Fibroblast of lung (primary cell): ENCODE measurements around the gene TMEM272. TPM values are rescaled to one million over a fixed set of nuclear protein-coding genes. Genes with fewer than 3 reads are reported as not detected.

Experiments
- DNase-seq, 2 donors: peaks; one replicate each; pipeline versions ENCODE4 v3.0.0 to v3.0.0-alpha.2; 2010; ENCODE audit warnings: low read depth in 2 of 2
- H2AFZ ChIP-seq: 2 replicates; pipeline ENCODE4 v1.5.1; 2012; ENCODE audit warnings: low read length, control low read depth, inconsistent platforms
- H3K27ac ChIP-seq: 2 replicates; pipeline ENCODE4 v1.5.1; 2011; ENCODE audit warnings: low read length, control low read depth; ENCODE audit not compliant: insufficient read depth
- H3K27me3 ChIP-seq: 2 replicates; pipeline ENCODE4 v1.5.1; 2011; ENCODE audit warnings: mild to moderate bottlenecking, low read length; ENCODE audit not compliant: control insufficient read depth, insufficient read depth
- H3K36me3 ChIP-seq: 2 replicates; pipeline ENCODE4 v1.5.1; 2011; ENCODE audit warnings: low read length; ENCODE audit not compliant: control insufficient read depth, insufficient read depth
- H3K4me1 ChIP-seq: 2 replicates; pipeline ENCODE4 v1.5.1; 2011; ENCODE audit warnings: low read length; ENCODE audit not compliant: control insufficient read depth, insufficient read depth; ENCODE audit errors: extremely low read depth
- H3K4me2 ChIP-seq: 2 replicates; pipeline ENCODE4 v1.5.1; 2011; ENCODE audit warnings: low read length, control low read depth; ENCODE audit not compliant: insufficient read depth; ENCODE audit errors: extremely low read depth
- H3K4me3 ChIP-seq, 4 experiments: fragments of 200-600 bp in 1 of 4; sonication (generic) in 1 of 4; replicated peaks in 1 of 4; 2 replicates each; pipeline ENCODE4 v1.5.1; 2011 to 2016; ENCODE audit warnings: low read length in 4 of 4, low read depth in 3 of 4, mild to moderate bottlenecking in 3 of 4, control low read depth in 2 of 4, inconsistent platforms in 1 of 4, mixed read lengths in 1 of 4; ENCODE audit not compliant: insufficient read depth in 1 of 4; ENCODE audit errors: control extremely low read depth in 1 of 4
- H3K79me2 ChIP-seq: 2 replicates; pipeline ENCODE4 v1.5.1; 2012; ENCODE audit warnings: mild to moderate bottlenecking, low read length, inconsistent platforms; ENCODE audit not compliant: control insufficient read depth, insufficient read depth
- H3K9ac ChIP-seq: 2 replicates; pipeline ENCODE4 v1.5.1; 2011; ENCODE audit warnings: mild to moderate bottlenecking, low read length, control low read depth; ENCODE audit not compliant: insufficient read depth
- H3K9me3 ChIP-seq: 2 replicates; pipeline ENCODE4 v1.5.1; 2012; ENCODE audit warnings: low read depth, low read length; ENCODE audit not compliant: control insufficient read depth, insufficient read depth
- H4K20me1 ChIP-seq: 2 replicates; pipeline ENCODE4 v1.5.1; 2011; ENCODE audit warnings: low read length; ENCODE audit not compliant: control insufficient read depth, insufficient read depth; ENCODE audit errors: extremely low read depth
- CTCF ChIP-seq, 2 donors: IDR thresholded peaks in 1 of 2; conservative IDR thresholded peaks in 1 of 2; 1 replicate in 1 of 2; 2 replicates in 1 of 2; pipeline ENCODE4 v1.5.1; 2011 to 2012; ENCODE audit warnings: low read length in 2 of 2, control low read depth in 1 of 2, inconsistent platforms in 1 of 2, low read depth in 1 of 2, mild to moderate bottlenecking in 1 of 2
- EZH2 ChIP-seq: IDR thresholded peaks from 2 replicates; pipeline ENCODE4 v1.5.1; 2012; ENCODE audit warnings: low read length, control low read depth, mild to moderate bottlenecking; ENCODE audit errors: missing control alignments
- polyA plus RNA-seq, 2 donors: library from polyadenylated mRNA; depleted of rRNA in 1 of 2; stranded (reverse) in 1 of 2; unstranded in 1 of 2; fragments of >200 nt; gene quantifications; 2 replicates each; pipeline ENCODE4 v1.2.1, GENCODE V29; 2011 to 2012; ENCODE audit warnings: missing spikeins in 1 of 2
- total RNA-seq: library from RNA; depleted of rRNA; stranded (reverse); fragments of >200 nt; gene quantifications from 2 replicates; pipeline ENCODE4 v1.2.1, GENCODE V29; 2014

TMEM272 gene
- total and polyA plus RNA-seq, 2 donors (not counting 1 experiment from before 2014, with no cell fraction given) = not detected

GRCh38 chr13:51773515-51773914 is 71.5 kb downstream of the TMEM272 start:
- Histone ChIP-seq H3K9ac (no peak overlapping the region), H3K36me3 (no peaks in the 10 kb centered on the region), H3K4me2 (no peak overlapping the region), H3K27ac (no peak overlapping the region), H4K20me1 (no peaks in the 10 kb centered on the region), H3K79me2 (no peaks in the 10 kb centered on the region), H2AFZ (no peak overlapping the region), H3K4me1 (no peaks in the 10 kb centered on the region), H3K27me3 (no peaks in the 10 kb centered on the region), H3K9me3 (no peaks in the 10 kb centered on the region), H3K4me3 (no peak overlapping the region)
- no peak for DNase-seq
- TF ChIP-seq CTCF (conservative IDR thresholded peaks at IDR 0.05 in 1 of 2, IDR thresholded peaks at IDR 0.05 in 1 of 2; ENCODE audit: low read depth in 1 of 2, low read length in 2 of 2) = no peak
- TF ChIP-seq EZH2 = no peak

GRCh38 chr13:51772781-51773180 is 72.2 kb downstream of the TMEM272 start:
- no peaks in the 10 kb centered on the region for H4K20me1 ChIP-seq
- H3K36me3 ChIP-seq = no peaks in the 10 kb centered on the region

GRCh38 chr13:51772105-51772455 is 72.9 kb downstream of the TMEM272 start:
- no peaks in the 10 kb centered on the region for H4K20me1 ChIP-seq
- no peak overlapping the region for H3K4me2 ChIP-seq
- H3K27me3 ChIP-seq = no peaks in the 10 kb centered on the region
- no peaks in the 10 kb centered on the region for H3K79me2 ChIP-seq
- TF ChIP-seq CTCF (conservative IDR thresholded peaks at IDR 0.05 in 1 of 2, IDR thresholded peaks at IDR 0.05 in 1 of 2; ENCODE audit: low read depth in 1 of 2, low read length in 2 of 2) (no peak), EZH2 (no peak)
- no peaks in the 10 kb centered on the region for H3K4me1 ChIP-seq
- H2AFZ ChIP-seq = no peak overlapping the region
- H3K9me3 ChIP-seq = no peaks in the 10 kb centered on the region
- no peaks in the 10 kb centered on the region for H3K36me3 ChIP-seq
- H3K27ac ChIP-seq = no peak overlapping the region
- no peak overlapping the region for H3K9ac ChIP-seq
- no peak for DNase-seq
- no peak overlapping the region for H3K4me3 ChIP-seq

More at GRCh38 chr13:51772781-51773180, 72.2 kb downstream of the TMEM272 start:
- Histone ChIP-seq H3K4me3 (no peak overlapping the region), H3K9ac (no peak overlapping the region), H3K4me2 (no peak overlapping the region), H3K27me3 (no peaks in the 10 kb centered on the region), H2AFZ (no peak overlapping the region), H3K27ac (no peak overlapping the region), H3K79me2 (no peaks in the 10 kb centered on the region), H3K4me1 (no peaks in the 10 kb centered on the region), H3K9me3 (no peaks in the 10 kb centered on the region)
- TF ChIP-seq CTCF (conservative IDR thresholded peaks at IDR 0.05 in 1 of 2, IDR thresholded peaks at IDR 0.05 in 1 of 2; ENCODE audit: low read depth in 1 of 2, low read length in 2 of 2) = no peak
- TF ChIP-seq EZH2 = no peak
- DNase-seq = no peak
